Measurements from ENCODE around the gene SUN2.

The SUN2 gene

DNA sequence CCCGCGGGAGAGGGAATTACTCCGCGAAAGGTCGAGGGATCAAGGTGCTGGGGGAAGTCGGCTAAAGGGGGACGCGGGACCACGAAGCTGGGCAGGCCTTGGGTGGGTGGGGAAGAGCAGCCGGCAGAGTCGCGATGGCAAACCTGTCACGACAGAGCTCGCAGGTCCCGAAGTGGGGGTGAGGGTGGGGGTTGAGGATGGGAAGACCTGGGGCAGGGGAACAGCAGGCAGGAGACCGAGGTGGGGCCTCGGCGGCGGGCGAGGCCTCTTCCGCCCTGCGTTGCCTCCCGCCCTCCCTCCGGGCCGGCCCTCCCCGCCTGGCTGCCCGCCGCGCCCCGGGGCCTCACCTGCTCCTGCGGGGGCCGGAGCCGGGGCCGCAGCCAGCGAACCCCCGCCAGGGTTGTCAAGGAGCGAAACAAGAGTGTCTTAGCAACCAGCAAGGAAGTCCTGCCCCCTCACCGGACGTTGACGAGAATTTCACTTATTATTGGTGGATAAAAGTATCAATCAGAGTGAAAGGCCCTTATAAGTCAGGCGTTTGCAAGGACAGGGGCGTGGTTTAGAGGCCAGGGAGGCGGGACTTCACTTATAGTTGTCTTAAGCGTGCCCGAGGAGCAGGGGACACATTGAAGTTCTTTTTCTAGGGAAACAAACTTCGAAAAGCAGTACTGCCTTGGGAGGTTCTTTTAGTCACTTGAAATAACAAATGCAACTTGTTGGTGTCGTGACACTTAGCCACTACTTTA is 38.1 kb upstream of the SUN2 start, which contains the start of gene DNAL4 (continued):
- TF ChIP-seq HIC1 (tag by site-specific recombination; IDR thresholded peaks at IDR 0.05) = no peak
- no peak for TF ChIP-seq ZNF571 (tag by site-specific recombination; IDR thresholded peaks at IDR 0.05)
- TF ChIP-seq KLF10 (tag by site-specific recombination; IDR thresholded peaks at IDR 0.05) = peak; percentile 58; the same call in 1 of the 2 replicates
- TF ChIP-seq ZIC2 (tag by site-specific recombination; IDR thresholded peaks at IDR 0.05) = peak; percentile 10; the same call in 1 of the 2 replicates
- peak; percentile 56; the same call in 1 of the 2 replicates for TF ChIP-seq ZNF341 (tag by site-specific recombination; IDR thresholded peaks at IDR 0.05; ENCODE audit: low read depth)
- no peak for TF ChIP-seq ZSCAN5A (tag by site-specific recombination; IDR thresholded peaks at IDR 0.05)
- no peak for TF ChIP-seq ZNF488 (tag by site-specific recombination; IDR thresholded peaks at IDR 0.05)
- no peak for TF ChIP-seq SP7 (tag by site-specific recombination; IDR thresholded peaks at IDR 0.05)
- TF ChIP-seq, protein P1, sequence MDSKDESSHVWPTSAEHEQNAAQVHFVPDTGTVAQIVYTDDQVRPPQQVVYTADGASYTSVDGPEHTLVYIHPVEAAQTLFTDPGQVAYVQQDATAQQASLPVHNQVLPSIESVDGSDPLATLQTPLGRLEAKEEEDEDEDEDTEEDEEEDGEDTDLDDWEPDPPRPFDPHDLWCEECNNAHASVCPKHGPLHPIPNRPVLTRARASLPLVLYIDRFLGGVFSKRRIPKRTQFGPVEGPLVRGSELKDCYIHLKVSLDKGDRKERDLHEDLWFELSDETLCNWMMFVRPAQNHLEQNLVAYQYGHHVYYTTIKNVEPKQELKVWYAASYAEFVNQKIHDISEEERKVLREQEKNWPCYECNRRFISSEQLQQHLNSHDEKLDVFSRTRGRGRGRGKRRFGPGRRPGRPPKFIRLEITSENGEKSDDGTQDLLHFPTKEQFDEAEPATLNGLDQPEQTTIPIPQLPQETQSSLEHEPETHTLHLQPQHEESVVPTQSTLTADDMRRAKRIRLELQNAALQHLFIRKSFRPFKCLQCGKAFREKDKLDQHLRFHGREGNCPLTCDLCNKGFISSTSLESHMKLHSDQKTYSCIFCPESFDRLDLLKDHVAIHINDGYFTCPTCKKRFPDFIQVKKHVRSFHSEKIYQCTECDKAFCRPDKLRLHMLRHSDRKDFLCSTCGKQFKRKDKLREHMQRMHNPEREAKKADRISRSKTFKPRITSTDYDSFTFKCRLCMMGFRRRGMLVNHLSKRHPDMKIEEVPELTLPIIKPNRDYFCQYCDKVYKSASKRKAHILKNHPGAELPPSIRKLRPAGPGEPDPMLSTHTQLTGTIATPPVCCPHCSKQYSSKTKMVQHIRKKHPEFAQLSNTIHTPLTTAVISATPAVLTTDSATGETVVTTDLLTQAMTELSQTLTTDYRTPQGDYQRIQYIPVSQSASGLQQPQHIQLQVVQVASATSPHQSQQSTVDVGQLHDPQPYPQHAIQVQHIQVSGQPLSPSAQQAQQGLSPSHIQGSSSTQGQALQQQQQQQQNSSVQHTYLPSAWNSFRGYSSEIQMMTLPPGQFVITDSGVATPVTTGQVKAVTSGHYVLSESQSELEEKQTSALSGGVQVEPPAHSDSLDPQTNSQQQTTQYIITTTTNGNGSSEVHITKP (tag by site-specific recombination; IDR thresholded peaks at IDR 0.05) = no peak
- peak; percentile 45; the same call in 1 of the 2 replicates for TF ChIP-seq ZBTB8A (tag by site-specific recombination; IDR thresholded peaks at IDR 0.05)
- TF ChIP-seq ZNF449 (tag by site-specific recombination; IDR thresholded peaks at IDR 0.05) = no peak
- no peak for TF ChIP-seq ZNF148 (tag by site-specific recombination; IDR thresholded peaks at IDR 0.05; ENCODE audit: borderline replicate concordance)
- no peak for TF ChIP-seq ZEB2 (tag by site-specific recombination; IDR thresholded peaks at IDR 0.05)
- no peak for TF ChIP-seq KLF9 (tag by site-specific recombination; IDR thresholded peaks at IDR 0.05; ENCODE audit: low read depth)
- TF ChIP-seq IKZF3 (tag by site-specific recombination; IDR thresholded peaks at IDR 0.05) = peak; percentile 58; the same call in 1 of the 2 replicates
- TF ChIP-seq KLF7 (tag by site-specific recombination; IDR thresholded peaks at IDR 0.05; ENCODE audit: borderline replicate concordance) = peak; percentile 40; the same call in 1 of the 2 replicates
- no peak for TF ChIP-seq ZNF404 (tag by site-specific recombination; IDR thresholded peaks at IDR 0.05)
- TF ChIP-seq ZNF146 (tag by site-specific recombination; IDR thresholded peaks at IDR 0.05) = no peak
- no peak for TF ChIP-seq ZNF501 (tag by site-specific recombination; IDR thresholded peaks at IDR 0.05)
- TF ChIP-seq, protein P2, sequence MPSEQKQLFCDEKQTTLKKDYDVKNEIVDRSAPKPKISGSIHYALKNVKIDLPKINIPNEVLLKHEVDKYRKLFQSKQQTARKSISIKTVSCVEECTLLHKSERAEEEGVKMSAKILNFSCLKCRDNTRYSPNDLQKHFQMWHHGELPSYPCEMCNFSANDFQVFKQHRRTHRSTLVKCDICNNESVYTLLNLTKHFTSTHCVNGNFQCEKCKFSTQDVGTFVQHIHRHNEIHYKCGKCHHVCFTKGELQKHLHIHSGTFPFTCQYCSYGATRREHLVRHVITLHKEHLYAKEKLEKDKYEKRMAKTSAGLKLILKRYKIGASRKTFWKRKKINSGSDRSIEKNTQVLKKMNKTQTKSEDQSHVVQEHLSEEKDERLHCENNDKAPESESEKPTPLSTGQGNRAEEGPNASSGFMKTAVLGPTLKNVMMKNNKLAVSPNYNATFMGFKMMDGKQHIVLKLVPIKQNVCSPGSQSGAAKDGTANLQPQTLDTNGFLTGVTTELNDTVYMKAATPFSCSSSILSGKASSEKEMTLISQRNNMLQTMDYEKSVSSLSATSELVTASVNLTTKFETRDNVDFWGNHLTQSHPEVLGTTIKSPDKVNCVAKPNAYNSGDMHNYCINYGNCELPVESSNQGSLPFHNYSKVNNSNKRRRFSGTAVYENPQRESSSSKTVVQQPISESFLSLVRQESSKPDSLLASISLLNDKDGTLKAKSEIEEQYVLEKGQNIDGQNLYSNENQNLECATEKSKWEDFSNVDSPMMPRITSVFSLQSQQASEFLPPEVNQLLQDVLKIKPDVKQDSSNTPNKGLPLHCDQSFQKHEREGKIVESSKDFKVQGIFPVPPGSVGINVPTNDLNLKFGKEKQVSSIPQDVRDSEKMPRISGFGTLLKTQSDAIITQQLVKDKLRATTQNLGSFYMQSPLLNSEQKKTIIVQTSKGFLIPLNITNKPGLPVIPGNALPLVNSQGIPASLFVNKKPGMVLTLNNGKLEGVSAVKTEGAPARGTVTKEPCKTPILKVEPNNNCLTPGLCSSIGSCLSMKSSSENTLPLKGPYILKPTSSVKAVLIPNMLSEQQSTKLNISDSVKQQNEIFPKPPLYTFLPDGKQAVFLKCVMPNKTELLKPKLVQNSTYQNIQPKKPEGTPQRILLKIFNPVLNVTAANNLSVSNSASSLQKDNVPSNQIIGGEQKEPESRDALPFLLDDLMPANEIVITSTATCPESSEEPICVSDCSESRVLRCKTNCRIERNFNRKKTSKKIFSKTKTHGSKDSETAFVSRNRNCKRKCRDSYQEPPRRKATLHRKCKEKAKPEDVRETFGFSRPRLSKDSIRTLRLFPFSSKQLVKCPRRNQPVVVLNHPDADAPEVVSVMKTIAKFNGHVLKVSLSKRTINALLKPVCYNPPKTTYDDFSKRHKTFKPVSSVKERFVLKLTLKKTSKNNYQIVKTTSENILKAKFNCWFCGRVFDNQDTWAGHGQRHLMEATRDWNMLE (tag by site-specific recombination; conservative IDR thresholded peaks at IDR 0.05; ENCODE audit: low read depth) = peak; percentile 68

Measured in HEK293 (cell line).